Gastroesophageal sphincter (tissue), 4 donors: Measurements from ENCODE around the gene TDG. TPM values are rescaled to one million over a fixed set of nuclear protein-coding genes. Genes with fewer than 3 reads are reported as not detected.

Experiments used
- ATAC-seq: fragments of 150-250 bp; one replicate; pipeline ENCODE4 v1.9.1; 2016; ENCODE audit warnings: mild to moderate bottlenecking, moderate library complexity
- H3K27ac ChIP-seq, 4 donors: fragments of 200-600 bp; sonication (generic) in 3 of 4; 1 replicate in 3 of 4; 2 replicates in 1 of 4; pipeline ENCODE4 v1.5.1; 2016 to 2019
- H3K27me3 ChIP-seq: fragments of 200-600 bp; sonication (generic); one replicate; pipeline ENCODE4 v1.5.1; 2019
- H3K36me3 ChIP-seq, 2 donors: fragments of 200-600 bp; sonication (generic); one replicate each; pipeline ENCODE4 v1.5.1; 2019; ENCODE audit warnings: control low read depth in 1 of 2
- H3K4me1 ChIP-seq, 3 donors: fragments of 200-600 bp; sonication (generic); 1 replicate in 2 of 3; 2 replicates in 1 of 3; pipeline ENCODE4 v1.5.1; 2016 to 2019; ENCODE audit warnings: control low read depth in 2 of 3
- H3K4me3 ChIP-seq, 2 donors: fragments of 200-600 bp; sonication (generic); one replicate each; pipeline ENCODE4 v1.5.1; 2019; ENCODE audit warnings: mild to moderate bottlenecking in 1 of 2, moderate library complexity in 1 of 2
- H3K9me3 ChIP-seq, 3 donors: fragments of 200-600 bp; sonication (generic); one replicate each; pipeline ENCODE4 v1.5.1; 2017 to 2019; ENCODE audit warnings: control low read depth in 2 of 3
- EP300 ChIP-seq: sonication (generic); formaldehyde crosslinking; IDR thresholded peaks from one replicate; pipeline ENCODE4 v1.6.1; 2017; ENCODE audit warnings: antibody characterized with exemption, mild to moderate bottlenecking
- POLR2A ChIP-seq, 2 donors: fragments of 450-650 bp; IDR thresholded peaks; one replicate each; pipeline ENCODE4 v1.6.1; 2017; ENCODE audit warnings: antibody characterized with exemption in 2 of 2, mild to moderate bottlenecking in 2 of 2, moderate library complexity in 1 of 2
- POLR2AphosphoS5 ChIP-seq: sonication (generic); formaldehyde crosslinking; IDR thresholded peaks from one replicate; pipeline ENCODE4 v1.6.1; 2017; ENCODE audit warnings: antibody characterized with exemption
- WGBS, 2 donors: methylation state at CpG; one replicate each; pipeline ENCODE4 v1.1.5; 2018; ENCODE audit warnings: low coverage in 1 of 2; 5-methylcytosine and 5-hydroxymethylcytosine counted together
- total RNA-seq, 4 donors: library from RNA; depleted of rRNA; stranded (reverse); fragments of >200 nt; gene quantifications; one replicate each; pipeline ENCODE4 v1.1.0, GENCODE V29; 2016
- TF ChIP-seq, protein P1 (sequence below), 4 experiments: fragments of 200-600 bp in 2 of 4; fragments of 450-650 bp in 2 of 4; sonication (generic) in 1 of 4; IDR thresholded peaks; one replicate each; pipeline ENCODE4 v1.5.1; 2017 to 2019; ENCODE audit warnings: antibody characterized with exemption in 4 of 4, mild to moderate bottlenecking in 2 of 4, moderate library complexity in 2 of 4

TDG gene
- total RNA-seq, 4 donors from 2014 or later, result 12.5 to 30.4 (median 21.3) TPM

DNA sequence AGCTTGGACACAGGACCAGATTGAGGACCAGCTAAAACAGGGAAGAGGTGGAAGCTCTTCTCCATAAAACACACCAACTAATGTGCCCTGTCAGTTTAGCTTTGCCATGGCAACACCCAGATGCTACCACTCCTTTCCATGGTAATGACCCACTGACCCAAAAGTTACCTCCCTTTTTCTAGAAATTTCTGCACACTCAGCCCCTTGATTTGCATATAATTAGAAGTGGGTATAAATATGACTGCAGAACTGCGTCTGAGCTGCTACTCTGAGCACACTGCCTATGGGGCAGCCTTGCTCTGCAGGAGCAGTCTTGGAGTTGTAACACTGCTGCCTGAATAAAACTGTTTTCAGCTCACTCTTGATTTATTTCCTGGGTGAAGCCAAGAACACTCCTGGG lies 3.2 kb upstream of the TDG start:
- Histone ChIP-seq H3K9me3 (no peaks in the 10 kb centered on the region), H3K4me1 (peaks cover 2 to 45% (median 17%) of the 10 kb centered on the region in 3 donors), H3K27ac (no peak overlapping the region), H3K27me3 (no peaks in the 10 kb centered on the region), H3K4me3 (no peak overlapping the region), H3K36me3 (no peaks in the 10 kb centered on the region)
- TF ChIP-seq POLR2A (IDR thresholded peaks at IDR 0.05) (no peak), POLR2AphosphoS5 (no peak), EP300 (no peak)
- TF ChIP-seq, protein P1, sequence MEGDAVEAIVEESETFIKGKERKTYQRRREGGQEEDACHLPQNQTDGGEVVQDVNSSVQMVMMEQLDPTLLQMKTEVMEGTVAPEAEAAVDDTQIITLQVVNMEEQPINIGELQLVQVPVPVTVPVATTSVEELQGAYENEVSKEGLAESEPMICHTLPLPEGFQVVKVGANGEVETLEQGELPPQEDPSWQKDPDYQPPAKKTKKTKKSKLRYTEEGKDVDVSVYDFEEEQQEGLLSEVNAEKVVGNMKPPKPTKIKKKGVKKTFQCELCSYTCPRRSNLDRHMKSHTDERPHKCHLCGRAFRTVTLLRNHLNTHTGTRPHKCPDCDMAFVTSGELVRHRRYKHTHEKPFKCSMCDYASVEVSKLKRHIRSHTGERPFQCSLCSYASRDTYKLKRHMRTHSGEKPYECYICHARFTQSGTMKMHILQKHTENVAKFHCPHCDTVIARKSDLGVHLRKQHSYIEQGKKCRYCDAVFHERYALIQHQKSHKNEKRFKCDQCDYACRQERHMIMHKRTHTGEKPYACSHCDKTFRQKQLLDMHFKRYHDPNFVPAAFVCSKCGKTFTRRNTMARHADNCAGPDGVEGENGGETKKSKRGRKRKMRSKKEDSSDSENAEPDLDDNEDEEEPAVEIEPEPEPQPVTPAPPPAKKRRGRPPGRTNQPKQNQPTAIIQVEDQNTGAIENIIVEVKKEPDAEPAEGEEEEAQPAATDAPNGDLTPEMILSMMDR (IDR thresholded peaks at IDR 0.05), result no peak
- no peak for ATAC-seq
- 8 to 17% methylated on average over 1 of the region's 1 CpG for WGBS, 2 donors

DNA sequence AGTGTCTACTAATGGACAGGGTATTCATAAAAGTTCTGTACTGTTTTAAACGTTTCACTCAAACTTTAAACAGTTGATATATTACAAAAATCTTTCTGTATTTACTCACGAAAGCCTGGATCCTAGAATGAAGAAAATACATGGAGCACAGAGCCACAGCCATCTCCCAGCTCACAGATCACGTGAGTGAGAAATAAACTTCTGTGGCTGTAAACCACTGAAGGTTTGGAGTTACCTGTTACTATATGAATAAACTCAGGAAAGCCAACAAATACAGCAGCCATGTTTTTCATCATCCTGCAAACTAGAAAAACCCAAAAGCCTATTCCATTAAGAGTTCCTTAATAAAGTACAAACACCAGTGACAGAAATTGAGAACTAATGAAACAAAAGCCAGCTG lies 867 bp upstream of the TDG start:
- Histone ChIP-seq H3K36me3 (no peaks in the 10 kb centered on the region), H3K27me3 (no peaks in the 10 kb centered on the region), H3K4me1 (peaks cover 2 to 57% (median 18%) of the 10 kb centered on the region in 3 donors), H3K9me3 (no peaks in the 10 kb centered on the region), H3K27ac (peak overlapping the region; percentile 86 to 99 (median 97)), H3K4me3 (peak overlapping the region; percentile 63 to 84)
- TF ChIP-seq EP300 (no peak), POLR2A (IDR thresholded peaks at IDR 0.05) (no peak)
- no peak for ATAC-seq
- WGBS, 2 donors, result 0 to 3% methylated on average over 3 of the region's 3 CpGs

DNA sequence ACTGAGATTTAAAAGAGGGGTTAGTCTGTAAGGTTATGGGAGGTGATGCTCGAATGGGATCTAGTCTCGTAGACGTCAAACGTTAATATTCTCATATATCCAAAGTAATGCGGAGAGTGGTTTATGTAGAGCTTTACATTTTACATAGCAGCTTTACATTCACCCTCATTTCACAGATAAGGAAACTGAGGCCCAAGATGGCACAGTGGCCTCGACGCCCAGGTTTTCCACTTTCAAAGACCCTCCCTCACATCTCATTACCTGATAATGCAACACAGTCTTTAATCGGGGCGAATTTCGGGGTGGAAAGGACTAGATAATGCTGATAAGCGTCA lies 450 bp upstream of the TDG start:
- no peak for ATAC-seq
- Histone ChIP-seq H3K27ac (peak overlapping the region; percentile 86 to 99 (median 97)), H3K4me3 (peak overlapping the region; percentile 63 to 84), H3K36me3 (no peaks in the 10 kb centered on the region), H3K9me3 (no peaks in the 10 kb centered on the region), H3K4me1 (peaks cover 2 to 62% (median 18%) of the 10 kb centered on the region in 3 donors), H3K27me3 (no peaks in the 10 kb centered on the region)
- 0% methylated on average over 7 to 8 of the region's 11 CpGs for WGBS, 2 donors
- TF ChIP-seq POLR2AphosphoS5, result no peak

DNA sequence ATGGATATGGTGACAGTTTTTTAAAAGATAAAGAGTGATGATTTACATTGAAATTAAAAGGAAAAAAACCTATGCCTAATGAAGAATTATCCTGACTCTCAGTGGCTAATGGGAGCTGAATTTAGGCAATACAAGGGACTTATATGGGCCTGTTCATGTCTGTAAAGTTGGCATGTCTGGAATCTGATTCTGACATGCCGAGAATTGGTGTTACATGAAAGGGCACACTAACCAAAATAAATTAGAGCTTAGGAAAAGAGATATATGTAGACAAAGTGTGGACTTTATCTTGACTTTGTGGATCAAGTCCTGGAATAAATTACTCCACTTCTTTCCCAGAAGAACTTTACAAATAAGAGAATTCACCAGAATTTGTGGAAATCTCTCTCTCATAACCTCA lies 1.1 kb downstream of the TDG start:
- Histone ChIP-seq H3K27ac (peak overlapping the region; percentile 86 to 99 (median 97)), H3K9me3 (no peaks in the 10 kb centered on the region), H3K4me3 (peak overlapping the region; percentile 63 to 84), H3K36me3 (no peaks in the 10 kb centered on the region), H3K27me3 (no peaks in the 10 kb centered on the region), H3K4me1 (peaks cover 2 to 74% (median 18%) of the 10 kb centered on the region in 3 donors)
- ATAC-seq, result no peak
- WGBS, 2 donors, result 11 to 17% methylated on average over 1 of the region's 1 CpG
- TF ChIP-seq, protein P1 (IDR thresholded peaks at IDR 0.05), result no peak
- peak; percentile 18 for TF ChIP-seq POLR2AphosphoS5

DNA sequence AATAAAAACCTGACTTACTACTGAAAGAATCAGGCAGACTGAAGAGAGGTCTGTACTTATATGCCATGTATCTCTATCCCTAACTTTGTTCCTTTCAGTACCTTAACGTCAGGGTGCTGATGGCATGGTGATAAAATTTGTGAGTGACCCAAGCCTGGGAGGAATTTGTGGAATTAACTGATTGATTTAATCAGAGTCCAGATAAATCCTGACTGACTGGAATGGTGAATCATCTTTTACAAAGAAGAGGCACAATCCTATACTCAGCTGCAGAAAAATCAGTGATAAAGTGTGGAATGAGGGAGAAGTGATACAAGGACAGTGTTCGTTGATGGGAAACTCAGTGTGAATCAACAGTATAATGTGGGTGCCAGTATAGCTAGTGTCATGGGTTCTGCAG lies 3.7 kb downstream of the TDG start:
- H3K27ac ChIP-seq, result no peak overlapping the region
- H3K9me3 ChIP-seq, result no peaks in the 10 kb centered on the region
- H3K4me3 ChIP-seq, result no peak overlapping the region
- TF ChIP-seq EP300 (no peak), POLR2AphosphoS5 (no peak), POLR2A (IDR thresholded peaks at IDR 0.05) (no peak)
- TF ChIP-seq, protein P1 (IDR thresholded peaks at IDR 0.05), result no peak
- no peaks in the 10 kb centered on the region for H3K27me3 ChIP-seq
- 38 to 75% methylated on average over 2 of the region's 2 CpGs for WGBS, 2 donors
- peaks cover 2 to 66% (median 14%) of the 10 kb centered on the region in 3 donors for H3K4me1 ChIP-seq
- H3K36me3 ChIP-seq, result peaks cover 0 to 2% of the 10 kb centered on the region in 2 donors
- no peak for ATAC-seq

DNA sequence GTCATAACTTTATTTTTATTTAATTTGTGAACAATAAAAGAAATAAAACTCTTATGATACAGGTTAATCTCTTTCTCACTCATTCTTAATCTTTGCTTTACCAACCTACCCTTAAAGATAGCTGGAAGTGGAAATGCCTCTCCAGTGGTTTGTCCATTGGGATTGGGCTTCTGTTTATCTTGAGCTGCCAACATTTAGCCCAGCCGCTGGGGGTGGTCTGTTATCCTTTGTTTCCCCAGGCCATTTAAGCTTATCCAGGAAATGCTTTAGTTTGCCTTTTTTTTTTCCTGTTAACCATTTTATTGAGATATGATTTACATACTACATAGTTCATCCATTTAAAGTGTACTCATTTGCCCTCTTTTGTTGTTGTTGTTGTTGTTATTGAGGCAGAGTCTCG lies 8.2 kb downstream of the TDG start:
- H3K4me1 ChIP-seq, result peaks cover 0 to 40% (median 0%) of the 10 kb centered on the region in 3 donors
- no peak for ATAC-seq
- peaks cover 0 to 25% of the 10 kb centered on the region in 2 donors for H3K36me3 ChIP-seq
- H3K9me3 ChIP-seq, result no peaks in the 10 kb centered on the region
- H3K4me3 ChIP-seq, result no peak overlapping the region
- H3K27ac ChIP-seq, result no peak overlapping the region
- 56 to 60% methylated on average over 1 of the region's 2 CpGs for WGBS, 2 donors
- TF ChIP-seq POLR2AphosphoS5 (no peak), EP300 (no peak), POLR2A (IDR thresholded peaks at IDR 0.05) (no peak)
- TF ChIP-seq, protein P1 (IDR thresholded peaks at IDR 0.05), result no peak
- no peaks in the 10 kb centered on the region for H3K27me3 ChIP-seq
